Fibroblast of skin of left biceps (primary cell): ENCODE data around the gene DRD4.

Source experiments
- DNase-seq, 2 experiments: peaks; one replicate each; pipeline ENCODE4 v3.0.0-alpha.2; 2013; ENCODE audit warnings: low read depth in 2 of 2

DRD4 gene

GRCh38 chr11:610146-610801 lies 26.8 kb upstream of the DRD4 start:
- no peak for DNase-seq

- no peak for DNase-seq
Observed at GRCh38 chr11:611001-611996, 25.8 kb upstream of the DRD4 start.

- no peak for DNase-seq
Observed at GRCh38 chr11:612201-612960, 24.7 kb upstream of the DRD4 start.

- DNase-seq = no peak
Observed at GRCh38 chr11:612961-613300, 24.1 kb upstream of the DRD4 start.

GRCh38 chr11:613369-613968 lies 23.6 kb upstream of the DRD4 start:
- peak in 1 of 2 experiments; percentile 6 for DNase-seq

- DNase-seq = no peak
Observed at GRCh38 chr11:614021-614622, 22.9 kb upstream of the DRD4 start.

GRCh38 chr11:614623-615503 lies 22.2 kb upstream of the DRD4 start:
- DNase-seq = no peak

- peak; percentile 67 to 68 for DNase-seq
Observed at GRCh38 chr11:615504-616319, 21.4 kb upstream of the DRD4 start, which contains the start of gene IRF7. TSS of gene IRF7 (minus strand) at chr11:615950. CDS start at chr11:615364, 586 bp downstream.

GRCh38 chr11:616320-617198 lies 20.5 kb upstream of the DRD4 start:
- no peak for DNase-seq

GRCh38 chr11:617199-617911 lies 19.7 kb upstream of the DRD4 start:
- DNase-seq = no peak

- no peak for DNase-seq
Observed at GRCh38 chr11:617912-618682, 19.0 kb upstream of the DRD4 start.

- DNase-seq = no peak
Observed at GRCh38 chr11:618856-619627, 18.0 kb upstream of the DRD4 start.

- DNase-seq = no peak
Observed at GRCh38 chr11:619628-620050, 17.4 kb upstream of the DRD4 start.

GRCh38 chr11:620201-620600 lies 16.9 kb upstream of the DRD4 start:
- DNase-seq = no peak

- no peak for DNase-seq
Observed at GRCh38 chr11:620935-621814, 15.9 kb upstream of the DRD4 start.
